ENCODE measurements around the gene FTCD.
"Not testable (repeated sequence)": the region's sequence is repeated elsewhere in the genome, so short reads cannot be mapped to it uniquely, and the experiment has no call there.

The FTCD gene, protein sequence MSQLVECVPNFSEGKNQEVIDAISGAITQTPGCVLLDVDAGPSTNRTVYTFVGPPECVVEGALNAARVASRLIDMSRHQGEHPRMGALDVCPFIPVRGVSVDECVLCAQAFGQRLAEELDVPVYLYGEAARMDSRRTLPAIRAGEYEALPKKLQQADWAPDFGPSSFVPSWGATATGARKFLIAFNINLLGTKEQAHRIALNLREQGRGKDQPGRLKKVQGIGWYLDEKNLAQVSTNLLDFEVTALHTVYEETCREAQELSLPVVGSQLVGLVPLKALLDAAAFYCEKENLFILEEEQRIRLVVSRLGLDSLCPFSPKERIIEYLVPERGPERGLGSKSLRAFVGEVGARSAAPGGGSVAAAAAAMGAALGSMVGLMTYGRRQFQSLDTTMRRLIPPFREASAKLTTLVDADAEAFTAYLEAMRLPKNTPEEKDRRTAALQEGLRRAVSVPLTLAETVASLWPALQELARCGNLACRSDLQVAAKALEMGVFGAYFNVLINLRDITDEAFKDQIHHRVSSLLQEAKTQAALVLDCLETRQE

DNA sequence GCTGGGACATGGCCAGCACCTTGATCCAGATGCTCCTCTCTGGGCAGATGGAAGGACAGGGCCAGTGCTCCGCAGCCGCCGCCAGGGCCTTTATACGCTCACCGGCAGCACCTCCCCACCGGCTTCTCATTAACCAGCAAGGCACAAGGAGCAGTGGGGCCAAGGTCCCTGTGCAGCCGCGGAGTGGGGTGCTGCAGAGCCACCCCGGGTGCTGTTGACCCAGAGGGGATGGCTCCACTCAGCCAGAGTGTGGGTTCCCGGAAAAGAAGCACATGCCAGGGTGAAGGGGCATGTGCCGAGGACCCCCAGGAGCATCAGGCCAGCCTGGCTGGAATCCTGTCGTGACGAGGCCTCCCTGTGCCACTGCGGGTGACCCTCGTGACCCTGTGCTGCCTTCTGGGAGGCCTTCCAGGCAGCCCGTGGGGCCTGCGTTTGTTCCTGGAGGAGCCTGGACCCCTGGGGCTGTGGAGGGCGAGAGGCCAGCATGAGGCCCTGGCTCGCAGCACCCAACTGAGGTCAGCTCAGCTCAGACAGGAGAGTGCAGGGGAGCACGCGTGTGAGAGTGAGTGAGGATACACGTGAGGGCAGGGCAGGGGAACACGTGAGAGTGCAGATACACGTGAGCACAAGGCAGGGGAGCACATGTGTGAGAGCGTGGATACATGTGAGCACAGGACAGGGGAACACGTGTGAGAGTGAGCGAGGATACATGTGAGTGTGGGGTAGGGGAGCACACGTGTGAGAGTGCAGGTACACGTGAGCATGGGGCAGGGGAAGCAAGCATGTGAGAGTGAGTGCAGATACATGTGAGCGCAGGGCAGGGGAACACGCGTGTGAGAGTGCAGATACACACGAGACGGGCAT lies at the start of gene FTCD:
Gene FTCD (minus strand): TSS at position 66 of the 864 bp plus-strand sequence. CDS start 56 bp downstream, at position 10.
- no peak for DNase-seq (ENCODE audit: low read depth)

DNA sequence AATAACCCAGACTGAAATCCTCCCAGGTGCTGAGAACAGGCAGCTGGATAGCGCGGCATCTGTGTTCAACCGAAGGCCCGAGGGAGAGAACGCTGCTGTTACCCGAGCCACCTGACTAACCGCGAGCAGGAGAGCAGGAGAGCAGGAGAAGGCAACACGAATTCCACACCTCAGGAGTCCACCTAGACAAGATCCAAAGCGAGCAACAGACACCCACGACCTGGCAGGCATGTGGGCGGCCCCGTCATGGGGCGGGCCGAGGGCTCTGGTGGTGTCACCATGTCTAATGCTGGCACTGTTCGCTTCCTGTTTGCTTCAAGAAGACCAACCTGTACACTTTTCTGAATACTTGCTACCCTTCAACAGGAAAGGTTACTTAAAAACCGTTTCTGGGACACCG lies 49.8 kb upstream of the FTCD start:
- DNase-seq (ENCODE audit: low read depth): no peak

DNA sequence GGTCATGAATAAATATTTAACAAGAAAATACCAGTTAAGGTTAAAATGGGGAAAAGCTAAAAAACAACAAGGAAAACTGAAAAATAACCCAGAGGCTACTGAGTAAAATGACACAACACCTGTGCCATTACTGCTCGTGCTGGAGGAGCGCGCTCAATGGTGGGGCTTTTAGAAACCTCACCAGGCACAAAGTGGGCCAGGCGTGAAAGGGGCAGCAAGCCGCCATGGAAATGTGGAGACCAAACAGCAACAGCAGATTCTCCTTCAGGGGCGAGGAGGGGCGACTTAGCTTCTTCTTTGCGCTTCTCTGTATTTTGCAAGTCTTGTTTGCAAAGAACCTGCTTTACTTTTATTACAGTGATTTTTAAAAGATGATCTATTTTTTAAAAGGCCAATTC lies 47.8 kb upstream of the FTCD start:
- DNase-seq (ENCODE audit: low read depth): no peak

DNA sequence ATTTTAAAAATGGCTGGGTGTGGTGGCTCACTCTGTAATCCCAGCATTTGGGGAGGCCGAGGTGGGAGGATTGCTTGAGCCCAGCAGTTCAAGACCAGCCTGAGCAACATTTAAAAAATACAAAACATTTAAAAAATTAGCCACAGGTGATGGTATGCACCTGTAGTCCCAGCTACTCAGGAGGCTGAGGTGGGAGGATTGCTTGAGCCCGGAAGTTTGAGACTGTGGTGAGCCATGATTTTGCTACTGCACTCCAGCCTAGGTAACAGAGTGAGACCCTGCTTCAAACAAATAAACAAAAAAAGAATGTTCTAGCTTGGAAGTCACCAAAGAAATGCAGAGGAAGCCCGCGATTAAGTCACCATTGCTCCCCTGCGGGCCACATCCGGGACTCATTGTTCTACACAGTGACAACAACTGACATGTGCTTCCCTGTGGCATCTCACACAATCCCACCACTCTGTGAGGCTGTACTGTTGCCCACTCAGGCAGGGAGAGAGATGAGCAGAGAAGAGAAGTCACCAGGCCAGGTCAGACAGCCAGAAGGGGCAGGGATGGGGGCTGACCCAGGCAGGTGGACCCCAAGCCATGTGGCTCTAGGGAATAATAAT lies 47.3 kb upstream of the FTCD start:
- no peak for DNase-seq (ENCODE audit: low read depth)

DNA sequence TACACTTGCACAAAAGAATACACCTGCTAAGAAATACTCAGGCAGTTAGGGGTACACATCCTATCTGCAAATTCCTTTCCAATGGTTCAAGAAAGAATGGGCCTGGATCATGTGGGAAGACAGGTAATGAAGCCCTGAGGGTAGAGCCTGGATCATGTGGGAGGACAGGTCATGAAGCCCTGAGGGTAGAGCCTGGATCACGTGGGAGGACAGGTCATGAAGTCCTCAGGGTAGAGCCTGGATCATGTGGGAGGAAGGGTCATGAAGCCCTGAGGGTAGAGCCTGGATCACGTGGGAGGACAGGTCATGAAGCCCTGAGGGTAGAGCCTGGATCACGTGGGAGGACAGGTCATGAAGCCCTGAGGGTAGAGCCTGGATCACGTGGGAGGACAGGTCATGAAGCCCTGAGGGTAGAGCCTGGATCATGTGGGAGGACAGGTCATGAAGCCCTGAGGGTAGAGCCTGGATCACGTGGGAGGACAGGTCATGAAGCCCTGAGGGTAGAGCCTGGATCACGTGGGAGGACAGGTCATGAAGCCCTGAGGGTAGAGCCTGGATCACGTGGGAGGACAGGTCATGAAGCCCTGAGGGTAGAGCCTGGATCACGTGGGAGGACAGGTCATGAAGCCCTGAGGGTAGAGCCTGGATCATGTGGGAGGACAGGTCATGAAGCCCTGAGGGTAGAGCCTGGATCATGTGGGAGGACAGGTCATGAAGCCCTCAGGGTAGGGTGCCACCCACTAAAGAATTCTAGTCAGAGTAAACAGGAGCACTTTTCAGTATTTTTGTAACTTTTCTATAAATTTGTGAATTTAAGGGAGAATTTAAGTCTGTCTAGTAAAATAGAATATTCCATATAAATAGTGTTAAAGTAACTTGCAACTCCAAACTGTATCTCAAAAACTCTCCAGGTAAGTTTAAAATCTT lies 45.8 kb upstream of the FTCD start:
- not testable (repeated sequence) for DNase-seq (ENCODE audit: low read depth)

DNA sequence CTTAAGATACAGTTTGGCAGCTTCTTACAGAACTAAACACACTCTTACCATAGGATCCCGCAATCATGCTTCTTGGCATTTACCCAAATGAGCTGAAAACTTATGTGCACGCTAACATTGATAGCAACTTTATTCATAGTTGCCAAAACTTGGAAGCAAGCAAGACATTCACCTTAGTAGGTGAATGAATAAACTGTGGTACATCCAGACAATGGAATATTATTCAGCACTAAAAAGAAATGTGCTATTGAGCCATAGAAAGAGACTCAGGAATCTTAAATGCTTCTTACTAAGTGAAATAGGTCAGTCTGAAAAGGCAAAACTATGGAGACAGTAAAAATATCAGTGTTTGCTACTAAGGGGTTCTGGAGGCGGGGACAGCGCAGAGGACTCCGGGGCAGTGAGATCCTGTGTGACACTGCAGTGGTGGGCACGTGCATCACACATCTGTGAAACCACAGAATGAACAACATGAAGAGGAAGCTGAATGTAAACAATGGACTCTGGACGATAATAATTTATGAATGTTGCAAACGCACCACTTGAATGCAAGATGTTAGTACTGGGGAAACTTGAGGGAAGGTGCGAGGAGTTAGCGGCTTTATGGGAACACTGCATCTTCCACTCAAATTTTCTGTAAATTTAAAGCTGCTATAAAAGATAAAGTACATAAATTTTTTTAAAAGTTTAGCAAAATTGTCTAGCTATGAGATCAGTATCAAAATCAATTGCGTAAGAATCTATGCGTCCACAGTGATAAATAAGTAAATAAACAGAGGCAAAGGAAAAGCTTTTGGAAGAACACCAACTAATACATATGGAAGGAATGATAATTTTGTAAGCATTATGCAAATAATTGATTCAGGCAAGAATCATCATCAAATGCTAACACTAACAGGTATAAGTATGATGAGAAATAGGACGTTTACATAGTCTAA lies 44.3 kb upstream of the FTCD start:
- DNase-seq (ENCODE audit: low read depth): no peak

DNA sequence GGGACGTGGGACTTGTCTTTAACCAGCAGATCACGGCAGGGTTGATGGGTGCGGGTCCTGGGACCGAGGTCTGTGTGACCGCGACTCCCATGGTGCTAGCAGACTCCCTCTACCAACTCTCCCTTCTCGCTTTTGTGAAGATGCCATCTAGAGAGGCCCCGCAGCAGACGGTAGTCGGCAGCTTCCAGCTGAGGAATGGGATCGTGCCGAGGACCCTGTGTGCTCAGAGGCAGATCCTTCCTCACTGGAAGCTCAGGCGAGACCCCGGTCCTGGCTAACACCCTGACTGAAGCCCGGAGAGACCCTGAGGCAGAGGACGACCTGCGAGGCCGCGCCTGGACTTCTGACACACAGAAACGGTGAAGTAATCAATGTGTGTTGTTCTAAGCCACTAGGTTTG lies 41.4 kb upstream of the FTCD start:
- no peak for DNase-seq (ENCODE audit: low read depth)

DNA sequence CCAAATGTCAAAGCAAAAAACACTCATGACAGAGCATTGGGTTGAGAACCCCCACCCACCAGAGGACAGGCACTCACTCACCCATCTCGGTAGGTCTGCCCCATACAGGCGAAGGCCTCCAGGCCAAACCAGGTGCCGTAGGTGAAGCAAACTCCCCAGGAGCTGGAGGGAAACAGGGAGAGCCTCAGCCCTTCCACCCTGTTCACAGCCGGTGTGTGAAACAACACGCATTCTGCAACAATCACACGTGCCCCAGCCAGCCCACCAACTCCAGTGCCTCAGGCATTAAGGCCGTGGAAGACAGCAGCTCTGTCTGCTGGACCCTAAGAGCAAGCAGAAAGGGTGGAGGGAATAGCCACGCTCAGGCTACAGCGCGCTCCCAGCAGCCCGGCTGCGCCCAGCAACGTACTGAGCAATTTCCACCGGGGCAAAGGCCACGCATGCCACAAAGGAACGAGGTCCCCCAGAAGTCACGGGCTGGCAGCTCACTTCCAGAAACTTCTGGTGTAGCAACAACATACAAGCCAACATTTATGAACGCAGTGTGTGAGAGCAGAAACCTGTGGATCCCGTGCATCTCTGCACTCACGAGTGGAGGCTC lies 40.3 kb upstream of the FTCD start:
- no peak for DNase-seq (ENCODE audit: low read depth)

DNA sequence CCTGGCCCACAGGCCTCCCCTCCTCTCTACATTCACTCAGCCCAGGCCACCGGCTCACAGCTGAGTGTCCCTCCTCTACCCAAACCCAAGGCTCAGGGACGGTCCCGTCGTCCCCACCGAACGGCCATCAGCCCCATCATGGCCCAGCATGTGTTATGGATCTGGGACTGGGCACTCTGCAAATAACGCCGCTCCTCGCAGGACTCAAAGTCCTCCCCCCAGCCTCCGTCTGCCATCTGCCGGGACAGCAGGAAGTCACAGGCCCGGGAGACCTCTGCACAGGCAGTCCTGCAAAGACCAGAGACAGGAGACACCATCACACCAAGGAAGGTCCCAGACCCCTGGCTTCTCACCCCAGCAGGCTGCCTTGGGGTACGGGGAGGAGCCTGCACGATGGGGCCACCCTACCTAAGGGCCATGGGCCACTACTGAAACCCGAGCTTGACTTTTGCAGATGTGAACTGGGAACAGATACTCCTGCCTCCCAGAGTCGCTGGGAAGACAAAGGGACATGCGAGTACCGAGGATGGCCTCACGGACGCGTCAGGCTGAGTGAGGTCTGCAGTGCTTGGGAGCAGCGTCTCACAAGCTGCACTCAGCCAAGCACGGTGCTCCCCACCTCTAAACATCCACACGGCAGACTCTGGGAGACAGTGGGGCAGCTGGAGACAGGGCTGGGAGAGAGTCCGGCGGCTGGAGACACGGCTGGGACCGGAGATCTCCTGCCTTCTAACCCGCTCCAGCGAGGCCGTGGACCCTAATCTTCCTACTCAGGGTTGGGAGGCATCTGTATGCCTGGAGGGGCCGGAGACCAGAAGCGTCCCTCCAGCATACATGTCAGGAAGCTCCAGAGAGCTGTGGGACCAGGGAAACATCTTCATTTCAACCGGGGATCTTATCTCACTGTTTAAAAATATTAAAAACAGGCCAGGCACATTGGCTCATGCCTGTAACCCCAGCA lies 39.3 kb upstream of the FTCD start:
- no peak for DNase-seq (ENCODE audit: low read depth)

DNA sequence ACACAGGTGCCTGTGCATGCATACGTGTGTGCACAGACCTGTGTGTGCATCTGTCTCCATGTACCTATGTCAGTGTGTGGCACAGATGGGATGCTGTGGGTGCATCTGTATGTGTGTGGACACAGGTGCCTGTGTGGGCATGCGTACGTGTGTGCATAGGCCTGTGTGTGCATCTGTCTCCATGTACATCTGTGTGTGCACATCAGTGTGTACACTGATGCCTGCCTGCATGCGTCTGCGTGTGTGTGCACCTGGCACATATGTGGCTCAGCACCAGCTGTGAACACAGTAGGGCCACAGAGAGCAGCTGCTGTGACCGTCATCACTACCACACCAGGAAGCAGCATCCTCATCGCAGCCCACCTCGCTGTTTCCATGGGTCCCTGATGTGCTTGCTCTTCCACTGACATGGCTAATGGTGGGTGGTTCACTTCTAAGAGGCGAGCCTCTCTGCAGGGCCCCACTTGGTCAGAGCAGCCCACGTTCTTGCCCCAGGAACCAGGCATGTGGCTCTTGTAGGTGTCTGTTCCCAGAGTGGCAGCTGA lies 38.5 kb upstream of the FTCD start:
- no peak for DNase-seq (ENCODE audit: low read depth)

DNA sequence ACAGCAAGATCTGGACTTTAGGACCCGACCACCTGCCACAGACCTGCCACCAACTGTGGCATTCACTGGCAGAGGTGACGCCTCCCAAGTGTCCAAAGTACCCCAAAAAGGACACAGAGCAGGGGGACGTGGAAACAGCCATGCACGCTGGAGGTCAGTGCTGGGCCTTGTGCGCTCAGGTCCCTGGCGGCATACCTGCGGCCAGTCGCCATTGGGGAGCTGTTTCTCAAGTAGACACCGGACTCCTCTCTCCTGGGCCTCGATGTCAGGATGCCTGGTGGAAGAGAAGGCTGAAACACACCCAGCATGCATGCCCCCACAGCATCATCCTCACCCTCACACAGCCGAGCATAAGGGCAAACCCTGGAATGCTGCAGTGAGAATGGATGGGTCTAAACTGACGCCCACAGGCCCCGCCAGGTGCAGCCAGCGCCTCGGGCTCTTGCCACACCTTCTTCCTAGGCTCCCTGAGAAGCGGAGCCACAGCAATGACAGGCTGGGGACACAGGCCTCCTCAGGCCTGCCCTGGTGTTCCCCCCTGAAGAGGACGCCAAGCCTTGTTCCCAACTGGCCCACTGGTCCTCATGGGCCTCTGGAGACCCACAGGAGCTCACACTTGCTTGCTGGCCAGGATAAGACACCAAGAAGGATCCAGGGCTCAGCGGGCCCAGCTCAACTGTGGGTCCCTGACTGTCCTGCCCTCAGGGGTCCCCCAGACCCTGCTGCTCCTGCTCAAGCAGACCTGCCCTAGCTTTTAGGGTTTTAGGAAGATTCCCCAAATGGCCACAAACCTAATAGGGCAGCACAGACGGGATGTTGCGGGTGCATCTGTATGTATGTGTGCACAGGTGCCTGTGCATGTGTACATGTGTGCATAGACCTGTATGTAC lies 36.6 kb upstream of the FTCD start:
- no peak for DNase-seq (ENCODE audit: low read depth)

DNA sequence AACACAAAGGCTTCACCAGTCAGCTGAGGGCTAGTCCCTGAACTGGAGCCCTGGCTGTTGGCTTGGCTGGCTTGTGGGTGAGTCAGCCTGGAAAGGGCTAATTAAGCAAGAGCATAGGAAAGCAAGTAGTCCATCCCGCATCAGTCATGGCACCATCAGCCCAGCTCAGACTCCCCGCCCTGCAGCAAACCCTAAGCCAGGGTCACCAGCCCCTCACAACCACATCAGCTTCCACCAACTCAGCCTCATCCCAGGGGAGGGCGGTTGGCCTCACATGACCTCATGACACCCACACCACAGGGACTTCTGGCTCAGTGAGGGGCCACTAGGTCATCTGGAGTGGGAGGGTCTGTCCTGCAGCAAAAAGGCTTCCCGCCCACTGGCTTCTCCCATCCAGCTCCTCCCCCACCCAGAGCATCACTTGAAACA lies 35.9 kb upstream of the FTCD start:
- DNase-seq (ENCODE audit: low read depth): peak; percentile 43

DNA sequence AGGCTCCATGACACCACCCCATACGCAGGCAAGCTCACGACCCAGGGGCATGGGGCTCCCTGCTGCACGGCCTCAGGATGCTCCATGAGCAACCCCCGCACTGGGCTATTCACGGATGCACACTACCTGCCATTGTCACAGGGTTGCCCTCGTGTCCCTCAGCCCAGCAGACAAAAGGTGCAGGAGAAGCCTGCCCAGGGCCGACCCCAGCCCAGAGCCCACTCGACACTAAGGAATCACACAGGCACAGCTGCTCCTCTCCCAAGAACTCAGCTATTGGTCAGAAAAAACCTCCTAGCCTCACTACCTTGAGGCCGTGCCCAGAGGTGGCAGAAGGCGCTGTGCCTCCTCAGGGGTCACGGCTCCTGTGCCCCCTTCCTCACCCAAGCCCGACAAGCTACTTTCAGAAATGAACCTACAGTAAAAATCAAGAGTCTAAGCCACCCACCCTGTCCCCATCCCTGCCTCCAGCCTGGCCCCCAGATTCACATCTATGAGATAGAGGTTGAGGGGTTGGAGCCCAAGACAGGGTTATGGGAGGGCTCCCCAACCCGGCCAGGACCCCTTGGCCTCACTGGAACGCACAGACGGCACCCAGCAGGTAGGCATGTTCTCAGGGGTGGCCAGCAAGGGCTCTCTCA lies 35.2 kb upstream of the FTCD start:
- no peak for DNase-seq (ENCODE audit: low read depth)

DNA sequence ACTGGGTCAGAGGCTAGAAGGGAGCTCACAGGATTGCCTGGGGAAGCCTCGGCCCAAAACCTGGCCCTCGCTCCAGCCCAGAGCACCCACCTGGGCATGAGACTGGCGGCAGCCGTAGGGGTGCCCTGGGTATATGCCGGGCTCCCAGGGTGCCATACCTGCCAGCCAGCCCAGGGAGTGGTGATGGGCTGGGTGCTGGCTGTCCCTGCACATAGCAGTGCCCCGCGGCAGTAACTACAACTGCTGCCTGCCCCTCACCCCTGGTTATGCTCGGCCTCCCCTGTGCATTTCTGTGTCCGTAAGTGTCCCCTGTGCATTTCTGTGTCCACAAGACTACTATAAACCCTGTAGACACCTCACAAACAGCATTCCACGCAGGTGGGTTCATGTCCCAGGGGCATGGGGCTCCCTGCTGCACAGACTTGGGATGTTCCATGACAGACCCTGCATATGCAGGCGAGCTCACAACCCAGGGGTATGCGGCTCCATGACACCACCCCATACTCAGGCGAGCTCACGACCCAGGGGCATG lies 34.6 kb upstream of the FTCD start:
- no peak for DNase-seq (ENCODE audit: low read depth)

DNA sequence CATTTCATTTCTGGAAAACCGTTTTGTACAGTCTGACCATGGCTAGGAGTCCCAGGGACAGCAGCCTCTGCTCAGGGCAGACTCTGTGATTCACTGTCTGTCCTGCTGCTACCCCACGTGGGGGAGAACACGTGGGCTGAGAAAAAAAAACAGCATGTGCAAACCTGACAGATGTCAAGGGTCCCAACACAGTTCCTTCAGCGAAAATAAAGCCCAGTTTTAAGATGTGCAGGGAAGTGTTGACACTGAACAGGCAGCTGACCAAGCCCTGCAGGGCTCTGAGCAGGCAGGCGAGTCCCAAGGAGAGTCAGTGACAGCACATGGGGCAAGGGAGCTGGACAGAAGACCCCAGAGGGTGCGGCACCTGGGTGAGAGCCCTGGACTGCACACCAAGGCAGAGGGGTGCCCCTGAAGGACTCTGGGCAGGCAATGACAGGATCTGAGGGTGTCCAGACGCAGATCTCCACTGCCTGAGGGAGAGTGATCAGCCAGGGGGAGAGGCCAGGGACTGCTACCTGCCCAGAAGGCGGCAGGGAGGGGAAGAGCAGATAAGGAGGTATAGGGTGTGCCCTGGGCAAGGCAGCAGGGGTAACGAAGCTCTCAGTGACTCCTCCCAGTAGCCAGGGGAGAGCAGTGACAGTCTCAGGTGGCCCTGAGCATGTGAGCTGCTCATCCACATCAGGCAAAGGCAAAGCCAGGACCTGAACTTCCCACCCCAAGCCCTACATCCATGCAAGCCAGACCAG lies 34.0 kb upstream of the FTCD start:
- DNase-seq (ENCODE audit: low read depth): no peak
